Stimulated activated CD4-positive, alpha-beta T cell treated with anti-CD3 and anti-CD28 coated beads, TNF-alpha, amount 100 ng/mL, for 4 hours (primary cell): ENCODE results near the gene GPS1.
A peak's percentile ranks its signal among the peaks of the same experiment; 100 is the strongest.

Experiments
- DNase-seq, 3 experiments: peaks; one replicate each; pipeline ENCODE4 v3.0.0-alpha.2; 2020; ENCODE audit warnings: low read depth in 3 of 3

Gene GPS1

DNA sequence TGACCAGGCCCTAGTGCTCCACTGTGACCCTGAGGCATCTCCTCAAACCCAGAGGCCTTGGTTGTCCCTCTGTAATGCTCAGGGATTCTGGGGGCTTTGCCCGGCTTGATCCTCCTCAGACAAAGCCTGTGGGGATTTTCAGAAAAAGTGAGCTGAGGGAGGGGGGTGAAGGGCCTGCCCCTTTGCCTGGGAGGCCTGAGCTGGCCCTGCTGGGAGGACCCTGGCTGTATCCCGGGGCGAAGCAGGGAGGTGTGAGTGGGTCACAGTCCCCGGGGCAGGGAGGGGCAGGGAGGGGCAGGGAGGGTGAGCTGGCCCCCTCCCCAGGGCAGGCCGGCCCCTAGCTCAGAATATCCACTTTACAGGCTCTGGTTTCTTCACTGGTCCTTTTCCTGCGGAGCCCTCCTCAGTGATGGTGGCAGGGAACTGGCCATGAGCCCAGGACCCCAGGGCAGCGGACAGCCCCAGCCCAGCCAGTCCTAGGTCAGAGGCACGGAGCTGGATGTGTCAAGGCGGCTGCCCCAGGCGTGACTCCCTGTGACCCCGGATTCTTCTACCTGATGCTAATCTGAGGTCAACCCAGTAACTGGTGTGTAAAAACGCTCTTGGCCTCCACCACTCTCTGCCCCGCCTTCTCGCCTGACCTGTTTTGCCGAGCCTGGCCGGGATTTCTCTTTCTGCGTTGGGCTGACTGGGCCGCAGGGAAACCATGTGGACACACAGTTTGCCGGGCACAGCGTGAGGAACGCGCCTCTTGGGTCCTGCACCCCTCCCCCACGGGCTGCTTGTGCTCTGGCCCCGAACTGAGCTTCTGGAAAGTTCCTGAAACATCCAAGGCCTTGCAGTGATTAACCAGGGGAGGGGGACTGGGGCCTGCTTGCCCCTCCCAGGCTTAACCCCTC is 52.1 kb downstream of the GPS1 start:
- no peak for DNase-seq

DNA sequence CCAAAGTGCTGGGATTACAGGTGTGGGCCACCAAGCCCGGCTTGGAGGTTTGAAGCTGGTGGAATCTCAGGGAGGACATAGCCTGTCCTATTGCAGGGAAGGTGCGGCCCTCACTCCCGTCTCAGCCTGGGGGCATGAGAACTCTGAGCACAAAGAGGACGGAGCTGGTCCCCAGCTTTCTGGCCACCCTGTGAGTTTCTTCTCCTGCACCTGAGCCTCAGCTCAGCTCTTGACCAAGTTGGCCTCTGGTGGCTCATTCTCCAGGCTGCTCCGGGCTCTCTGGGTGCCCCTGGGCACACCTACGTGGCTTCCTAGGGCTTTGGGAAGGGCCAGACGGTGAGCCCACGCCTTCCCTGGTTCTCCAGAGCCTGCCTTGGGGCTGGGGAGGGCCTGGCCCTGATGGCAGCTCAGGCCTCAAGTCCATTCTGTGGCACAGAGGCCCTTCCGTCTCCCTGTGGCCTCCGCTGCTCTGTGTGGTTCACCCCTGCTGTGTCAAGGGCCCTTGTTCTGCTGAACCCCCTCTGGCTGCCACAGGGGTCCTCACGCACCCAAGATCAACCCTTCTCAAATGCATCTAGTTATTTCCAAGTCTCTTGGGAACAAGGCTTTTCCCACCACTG is 53.2 kb downstream of the GPS1 start:
- no peak for DNase-seq

DNA sequence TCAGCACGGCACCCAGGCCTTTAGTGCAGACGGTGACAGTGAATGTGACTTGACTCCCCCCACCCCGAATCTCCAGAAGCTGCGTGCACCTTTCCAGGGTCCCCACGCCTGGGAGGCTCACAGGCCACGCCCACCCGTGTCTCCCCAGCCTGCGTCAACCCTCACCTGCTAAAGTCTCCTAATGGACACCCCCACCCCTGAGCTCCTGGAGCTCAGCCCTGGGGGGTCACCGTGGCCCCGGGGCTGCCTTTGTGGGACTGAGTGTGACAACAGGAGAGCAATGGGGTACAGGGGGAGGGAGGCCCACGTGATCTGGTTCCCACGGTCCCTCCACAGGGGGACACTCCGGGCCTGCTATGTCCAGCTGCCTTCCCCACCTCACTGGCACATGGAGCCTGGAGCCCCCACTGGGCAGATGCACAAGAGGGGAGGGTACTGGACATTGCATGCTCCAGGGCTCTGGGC is 53.8 kb downstream of the GPS1 start:
- DNase-seq, result no peak

DNA sequence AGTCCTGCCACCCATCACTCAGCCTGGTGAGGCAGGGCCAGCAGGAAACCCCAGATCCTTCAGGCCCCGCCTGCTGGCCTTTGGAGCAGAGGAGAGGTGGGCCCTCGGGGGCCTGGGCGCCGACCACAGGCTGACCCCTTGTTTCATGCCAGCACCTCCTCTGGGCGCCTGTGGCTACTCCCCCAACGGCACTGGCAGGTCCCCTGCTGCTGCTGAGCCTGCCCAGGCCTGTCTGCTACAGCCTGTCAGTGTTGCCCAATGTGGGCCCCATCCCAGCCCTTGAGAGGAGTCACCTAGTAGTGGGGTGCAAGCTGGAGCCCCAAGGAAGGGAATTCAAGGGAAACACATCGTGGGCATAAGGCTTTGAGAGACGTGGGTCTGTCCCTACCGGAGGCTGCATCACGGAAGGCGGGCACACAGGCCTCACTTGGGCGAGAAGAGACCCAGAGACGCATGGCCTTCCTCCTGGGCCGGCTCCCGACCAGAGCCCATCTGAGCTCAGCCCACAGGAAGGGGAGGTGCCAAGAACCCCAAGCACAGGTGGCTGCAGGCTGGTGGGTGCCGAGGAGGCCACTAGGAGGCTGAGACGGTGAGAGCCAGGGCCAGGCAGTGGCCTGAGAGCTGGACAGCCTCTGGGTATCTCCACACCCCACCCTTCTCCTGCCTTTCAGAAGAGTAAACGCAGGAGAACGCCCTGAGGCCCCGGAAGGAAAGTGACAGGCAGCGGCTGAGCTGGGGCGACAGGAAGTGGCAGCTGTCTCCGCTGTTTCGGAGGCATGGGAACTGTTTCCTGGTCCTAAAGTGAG is 54.4 kb downstream of the GPS1 start:
- DNase-seq, result peak in 2 of 3 experiments; percentile 24 to 46

DNA sequence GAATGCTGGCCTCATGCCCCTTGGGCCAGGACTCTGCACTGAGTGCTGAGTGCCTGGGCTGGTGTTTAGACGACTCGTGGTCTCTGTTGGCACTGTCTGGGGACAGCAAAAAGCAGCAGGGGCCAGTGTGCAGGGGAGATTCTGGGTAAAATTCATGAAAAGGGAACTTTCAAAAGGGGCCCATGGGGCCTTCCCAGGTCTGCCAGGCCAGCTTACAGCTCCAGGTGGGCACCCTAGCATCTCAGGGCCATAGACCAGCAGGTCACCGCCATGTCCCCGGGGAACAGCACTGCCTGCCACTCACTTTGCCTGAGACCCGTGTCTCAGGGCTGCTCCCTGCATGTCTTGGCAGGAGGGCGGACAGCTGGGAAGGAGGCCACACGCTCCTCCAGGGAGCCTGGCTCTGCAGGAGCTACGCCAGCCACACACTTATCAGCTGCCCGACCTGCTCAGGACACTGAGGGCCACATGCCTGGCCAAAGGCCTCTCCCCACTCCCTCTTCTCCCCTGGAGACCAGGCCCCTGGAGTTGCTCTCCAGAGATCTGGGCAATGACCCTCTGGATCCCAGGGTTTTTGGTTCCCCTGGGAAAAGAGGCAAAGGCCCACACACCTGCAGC is 55.1 kb downstream of the GPS1 start:
- no peak for DNase-seq
